ENCODE results near the gene KLK10.

- TF ChIP-seq POLR2A (IDR thresholded peaks at IDR 0.05; ENCODE audit: low read length) (no peak), GATA1 (IDR thresholded peaks at IDR 0.05; ENCODE audit: low read depth, low read length) (no peak)
These were observed 15.2 kb upstream of the KLK10 start, which contains the start of gene KLK12 for GRCh38 chr19:51034704-51035103.
